Mesothelial cell of epicardium (in vitro differentiated cells): ENCODE measurements around the gene P2RY6. TPM values are rescaled to one million over a fixed set of nuclear protein-coding genes. Genes with fewer than 3 reads are reported as not detected.

Experiments
- DNase-seq, 2 experiments: peaks; one replicate each; pipeline ENCODE4 v3.0.0; 2021; ENCODE audit warnings: low spot score in 2 of 2; ENCODE audit not compliant: unreplicated experiment in 2 of 2
- H3K27ac Mint-ChIP-seq: 2 replicates; pipeline ENCODE4 v1.8.0; 2021; ENCODE audit warnings: mixed read lengths
- H3K27me3 Mint-ChIP-seq: 2 replicates; pipeline ENCODE4 v1.8.0; 2021; ENCODE audit warnings: low read depth, mixed read lengths
- H3K36me3 Mint-ChIP-seq: 2 replicates; pipeline ENCODE4 v1.8.0; 2021; ENCODE audit warnings: mixed read lengths
- H3K4me1 Mint-ChIP-seq: 2 replicates; pipeline ENCODE4 v1.8.0; 2021; ENCODE audit warnings: mixed read lengths
- H3K4me3 Mint-ChIP-seq: 2 replicates; pipeline ENCODE4 v1.8.0; 2021; ENCODE audit warnings: mild to moderate bottlenecking, moderate library complexity, mixed read lengths
- H3K9me3 Mint-ChIP-seq: 2 replicates; pipeline ENCODE4 v1.8.0; 2021; ENCODE audit warnings: mixed read lengths
- total RNA-seq: library from RNA; stranded (reverse); gene quantifications from 3 replicates; pipeline ENCODE4 v1.2.1, GENCODE V29; 2021
- TF ChIP-seq, protein P1 (sequence below): fragments of 200-600 bp; sonication (generic); IDR thresholded peaks from one replicate; pipeline ENCODE4 v1.5.0; 2021; ENCODE audit warnings: antibody characterized with exemption; ENCODE audit not compliant: unreplicated experiment

P2RY6 gene
- total RNA-seq, 1 donor from 2014 or later = 0.45 TPM

DNA sequence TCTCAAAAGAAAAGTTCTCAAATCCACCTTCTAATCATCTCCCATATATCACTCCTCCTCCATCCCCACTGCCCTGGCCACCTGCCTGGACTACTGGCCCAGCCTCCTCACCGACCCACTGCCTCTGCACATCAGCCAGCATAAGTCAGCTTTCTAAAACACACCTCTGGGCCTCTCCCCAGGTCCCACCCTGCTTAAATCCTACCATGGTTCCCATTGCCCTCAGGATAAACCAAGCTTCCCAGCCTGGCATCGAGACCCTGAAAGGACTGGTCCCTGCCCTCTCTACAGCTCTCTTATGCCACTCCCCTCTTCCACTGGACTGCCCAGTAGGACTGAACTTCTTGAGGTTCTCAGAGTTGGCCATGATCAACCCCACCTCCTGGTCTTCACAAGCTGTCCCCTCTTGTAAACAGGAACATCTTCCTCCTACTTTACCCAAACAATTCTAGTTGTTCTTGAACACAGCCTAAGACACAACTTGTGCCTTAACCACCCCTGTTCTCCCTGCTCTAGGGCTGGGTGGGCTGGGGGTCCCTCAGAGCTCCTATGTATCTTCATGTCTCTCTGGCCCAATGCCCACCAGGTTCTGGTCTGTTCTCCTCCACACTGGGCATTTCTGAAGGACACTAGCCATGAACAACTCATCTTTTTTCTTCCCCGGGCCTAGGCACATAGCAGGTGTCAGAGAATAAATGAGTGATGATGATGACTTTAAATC, 12.6 kb upstream of the P2RY6 start:
- no peak overlapping the region for H3K27ac Mint-ChIP-seq
- peaks cover 6% of the 10 kb centered on the region for H3K27me3 Mint-ChIP-seq
- TF ChIP-seq, protein P1, sequence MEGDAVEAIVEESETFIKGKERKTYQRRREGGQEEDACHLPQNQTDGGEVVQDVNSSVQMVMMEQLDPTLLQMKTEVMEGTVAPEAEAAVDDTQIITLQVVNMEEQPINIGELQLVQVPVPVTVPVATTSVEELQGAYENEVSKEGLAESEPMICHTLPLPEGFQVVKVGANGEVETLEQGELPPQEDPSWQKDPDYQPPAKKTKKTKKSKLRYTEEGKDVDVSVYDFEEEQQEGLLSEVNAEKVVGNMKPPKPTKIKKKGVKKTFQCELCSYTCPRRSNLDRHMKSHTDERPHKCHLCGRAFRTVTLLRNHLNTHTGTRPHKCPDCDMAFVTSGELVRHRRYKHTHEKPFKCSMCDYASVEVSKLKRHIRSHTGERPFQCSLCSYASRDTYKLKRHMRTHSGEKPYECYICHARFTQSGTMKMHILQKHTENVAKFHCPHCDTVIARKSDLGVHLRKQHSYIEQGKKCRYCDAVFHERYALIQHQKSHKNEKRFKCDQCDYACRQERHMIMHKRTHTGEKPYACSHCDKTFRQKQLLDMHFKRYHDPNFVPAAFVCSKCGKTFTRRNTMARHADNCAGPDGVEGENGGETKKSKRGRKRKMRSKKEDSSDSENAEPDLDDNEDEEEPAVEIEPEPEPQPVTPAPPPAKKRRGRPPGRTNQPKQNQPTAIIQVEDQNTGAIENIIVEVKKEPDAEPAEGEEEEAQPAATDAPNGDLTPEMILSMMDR = no peak
- no peaks in the 10 kb centered on the region for H3K36me3 Mint-ChIP-seq
- DNase-seq = peak in 1 of 2 experiments; percentile 2
- H3K4me1 Mint-ChIP-seq = peaks cover 4% of the 10 kb centered on the region
- no peak overlapping the region for H3K4me3 Mint-ChIP-seq
- peaks cover 6% of the 10 kb centered on the region for H3K9me3 Mint-ChIP-seq

DNA sequence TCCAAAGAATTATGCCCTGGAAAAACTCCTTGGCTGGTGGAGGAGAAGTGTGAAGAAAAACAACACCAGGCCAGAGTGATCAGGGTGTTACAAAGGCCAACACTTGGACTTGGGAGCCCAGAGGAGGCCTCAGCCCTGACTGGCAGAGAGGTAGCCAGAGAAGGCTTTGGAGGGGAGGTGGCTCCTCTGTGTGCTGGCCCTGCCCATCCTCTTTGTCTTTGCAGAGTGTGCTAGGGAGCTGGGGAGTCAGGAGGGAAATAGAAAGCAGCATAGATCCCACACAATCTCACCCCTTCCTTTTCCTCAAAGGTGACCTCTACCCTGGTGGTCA, 12.0 kb upstream of the P2RY6 start:
- no peaks in the 10 kb centered on the region for H3K36me3 Mint-ChIP-seq
- peaks cover 6% of the 10 kb centered on the region for H3K9me3 Mint-ChIP-seq
- DNase-seq = peak in 1 of 2 experiments; percentile 9
- peaks cover 4% of the 10 kb centered on the region for H3K4me1 Mint-ChIP-seq
- peaks cover 11% of the 10 kb centered on the region for H3K27me3 Mint-ChIP-seq
- TF ChIP-seq, protein P1 = no peak
- no peak overlapping the region for H3K27ac Mint-ChIP-seq
- H3K4me3 Mint-ChIP-seq = no peak overlapping the region

DNA sequence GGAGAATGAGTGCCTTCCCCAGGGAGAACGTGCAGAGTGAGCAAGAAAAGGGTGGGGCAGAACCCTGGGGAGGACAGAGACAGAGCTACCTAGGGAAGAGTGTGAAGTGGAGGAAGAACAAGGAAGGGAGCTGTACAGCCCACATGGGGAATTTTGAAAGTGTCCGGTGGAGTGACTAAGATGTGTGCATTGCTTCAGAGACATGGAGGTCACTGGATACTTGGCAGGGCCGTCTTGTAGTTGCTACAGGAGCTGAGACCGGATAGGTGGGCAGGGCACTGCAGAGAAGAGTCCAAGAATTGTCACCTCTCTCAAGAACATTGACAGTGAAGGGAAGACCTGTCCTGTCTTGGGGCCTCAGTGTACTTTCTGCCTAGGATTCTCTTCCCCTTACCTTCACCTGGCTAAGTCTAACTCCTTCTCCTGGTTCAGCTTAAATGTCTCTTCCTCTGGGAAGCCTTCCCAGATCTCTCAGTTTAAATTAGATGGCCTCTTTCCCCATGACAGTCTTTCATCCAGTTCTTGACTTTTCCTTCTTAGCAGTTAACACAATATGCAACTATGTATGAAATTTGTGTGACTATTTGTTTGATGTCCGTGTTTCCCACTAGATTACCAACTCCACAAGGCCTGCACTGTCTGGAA, 9.2 kb upstream of the P2RY6 start:
- TF ChIP-seq, protein P1 = no peak
- Mint-ChIP-seq H3K27ac (no peak overlapping the region), H3K9me3 (peaks cover 6% of the 10 kb centered on the region), H3K4me3 (no peak overlapping the region), H3K4me1 (no peaks in the 10 kb centered on the region), H3K27me3 (peaks cover 29% of the 10 kb centered on the region), H3K36me3 (no peaks in the 10 kb centered on the region)
- no peak for DNase-seq

DNA sequence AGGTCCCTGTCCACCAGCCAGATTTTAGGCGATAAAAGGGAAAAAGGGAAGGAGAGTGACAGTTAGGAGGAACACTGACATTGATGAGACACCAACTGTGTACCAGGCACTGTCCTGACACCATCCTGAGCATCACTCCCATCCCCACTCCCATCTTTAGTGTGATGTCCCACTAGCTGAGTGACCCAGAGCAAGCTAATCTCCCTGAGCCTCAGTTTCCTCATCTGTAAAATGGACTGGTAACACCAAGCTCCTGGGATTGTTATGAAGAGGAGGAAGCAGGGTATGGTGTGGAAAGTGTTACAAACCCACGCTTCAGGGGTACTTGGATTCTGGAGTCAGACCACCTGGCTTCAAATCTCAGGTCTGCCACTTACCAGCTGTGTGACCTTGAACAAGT, 8.5 kb upstream of the P2RY6 start:
- no peak overlapping the region for H3K4me3 Mint-ChIP-seq
- TF ChIP-seq, protein P1 = no peak
- H3K9me3 Mint-ChIP-seq = peaks cover 6% of the 10 kb centered on the region
- H3K36me3 Mint-ChIP-seq = no peaks in the 10 kb centered on the region
- no peak for DNase-seq
- no peaks in the 10 kb centered on the region for H3K4me1 Mint-ChIP-seq
- H3K27ac Mint-ChIP-seq = no peak overlapping the region
- peaks cover 29% of the 10 kb centered on the region for H3K27me3 Mint-ChIP-seq

DNA sequence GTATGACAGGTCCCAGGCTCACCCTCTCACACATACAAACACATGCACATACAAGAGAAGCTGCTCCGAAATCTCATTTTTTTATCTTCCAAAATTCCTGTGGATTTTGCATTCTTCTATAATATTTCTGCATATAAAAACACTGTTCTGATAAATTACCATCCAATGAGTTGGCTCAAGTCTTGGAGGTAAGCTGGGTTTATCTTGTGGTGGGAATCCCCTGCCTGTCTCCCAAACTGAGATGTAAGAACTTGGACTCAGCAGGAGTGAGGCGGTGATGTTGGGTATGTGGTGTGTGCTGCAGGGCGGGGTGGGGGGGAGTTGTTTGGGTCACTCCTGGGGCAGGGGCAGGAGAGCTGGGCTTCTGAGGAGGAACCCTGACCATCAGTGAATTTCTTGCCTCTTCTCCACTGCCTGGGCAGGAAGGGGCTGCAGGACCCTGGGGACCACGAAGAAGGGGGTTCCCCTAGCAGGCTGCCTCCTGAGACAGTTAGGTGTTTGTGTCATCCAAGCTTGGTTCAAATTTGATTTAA, 6.8 kb upstream of the P2RY6 start:
- Mint-ChIP-seq H3K27ac (no peak overlapping the region), H3K4me1 (peaks cover 14% of the 10 kb centered on the region), H3K36me3 (no peaks in the 10 kb centered on the region), H3K27me3 (peaks cover 31% of the 10 kb centered on the region), H3K4me3 (no peak overlapping the region), H3K9me3 (peaks cover 6% of the 10 kb centered on the region)
- TF ChIP-seq, protein P1 = no peak
- DNase-seq = no peak
